ENCODE results near the gene SPIRE2. TPM values are rescaled to one million over a fixed set of nuclear protein-coding genes. Genes with fewer than 3 reads are reported as not detected.

The SPIRE2 gene
- total and polyA plus RNA-seq, 5 donors = 1.4 to 3.1 (median 2.5) TPM

DNA sequence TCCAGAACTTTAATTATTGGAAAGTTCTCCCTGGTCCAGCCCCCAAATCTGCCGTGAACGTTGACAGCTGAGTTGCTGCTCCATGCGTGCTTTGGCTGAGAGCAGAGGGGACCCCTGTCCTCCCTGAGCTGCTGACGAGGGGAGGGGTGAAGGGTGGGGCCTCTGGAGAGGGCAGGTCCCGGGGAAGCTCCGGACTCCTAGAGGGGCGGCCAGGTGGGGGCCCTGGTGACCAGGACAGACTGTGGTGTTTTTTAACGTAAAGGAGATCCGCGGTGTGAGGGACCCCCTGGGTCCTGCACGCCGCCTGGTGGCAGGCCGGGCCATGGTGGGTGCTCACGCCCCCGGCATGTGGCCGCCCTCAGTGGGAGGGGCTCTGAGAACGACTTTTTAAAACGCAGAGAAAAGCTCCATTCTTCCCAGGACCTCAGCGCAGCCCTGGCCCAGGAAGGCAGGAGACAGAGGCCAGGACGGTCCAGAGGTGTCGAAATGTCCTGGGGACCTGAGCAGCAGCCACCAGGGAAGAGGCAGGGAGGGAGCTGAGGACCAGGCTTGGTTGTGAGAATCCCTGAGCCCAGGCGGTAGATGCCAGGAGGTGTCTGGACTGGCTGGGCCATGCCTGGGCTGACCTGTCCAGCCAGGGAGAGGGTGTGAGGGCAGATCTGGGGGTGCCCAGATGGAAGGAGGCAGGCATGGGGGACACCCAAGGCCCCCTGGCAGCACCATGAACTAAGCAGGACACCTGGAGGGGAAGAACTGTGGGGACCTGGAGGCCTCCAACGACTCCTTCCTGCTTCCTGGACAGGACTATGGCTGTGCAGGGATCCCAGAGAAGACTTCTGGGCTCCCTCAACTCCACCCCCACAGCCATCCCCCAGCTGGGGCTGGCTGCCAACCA lies 90.4 kb downstream of the SPIRE2 start, which contains the start of gene MC1R:
Gene MC1R, plus strand, starts transcription at position 410 of the 895 bp plus-strand sequence. Its CDS starts 397 bp downstream, at position 807.
- no peaks in the 10 kb centered on the region for H3K4me1 ChIP-seq (ENCODE audit: control insufficient read depth, insufficient read depth, low read length)
- ATAC-seq (peak; percentile 1 to 4), DNase-seq (peak; percentile 49 to 77 (median 72))
- H3K4me3 ChIP-seq (ENCODE audit: low read length) = peak within 1 kb of the TSS; percentile 2
- H3K9me3 ChIP-seq (ENCODE audit: control insufficient read depth, low read length) = no peaks in the 10 kb centered on the region
- H3K27me3 ChIP-seq (ENCODE audit: control insufficient read depth, insufficient read depth) = no peaks in the 10 kb centered on the region
- H3K27ac ChIP-seq (ENCODE audit: low read length) = no peak within 1 kb of the TSS
- WGBS = 6% methylated on average over 23 of the region's 23 CpGs
- intact Hi-C loops (cut with DNase I) = no loop called here

DNA sequence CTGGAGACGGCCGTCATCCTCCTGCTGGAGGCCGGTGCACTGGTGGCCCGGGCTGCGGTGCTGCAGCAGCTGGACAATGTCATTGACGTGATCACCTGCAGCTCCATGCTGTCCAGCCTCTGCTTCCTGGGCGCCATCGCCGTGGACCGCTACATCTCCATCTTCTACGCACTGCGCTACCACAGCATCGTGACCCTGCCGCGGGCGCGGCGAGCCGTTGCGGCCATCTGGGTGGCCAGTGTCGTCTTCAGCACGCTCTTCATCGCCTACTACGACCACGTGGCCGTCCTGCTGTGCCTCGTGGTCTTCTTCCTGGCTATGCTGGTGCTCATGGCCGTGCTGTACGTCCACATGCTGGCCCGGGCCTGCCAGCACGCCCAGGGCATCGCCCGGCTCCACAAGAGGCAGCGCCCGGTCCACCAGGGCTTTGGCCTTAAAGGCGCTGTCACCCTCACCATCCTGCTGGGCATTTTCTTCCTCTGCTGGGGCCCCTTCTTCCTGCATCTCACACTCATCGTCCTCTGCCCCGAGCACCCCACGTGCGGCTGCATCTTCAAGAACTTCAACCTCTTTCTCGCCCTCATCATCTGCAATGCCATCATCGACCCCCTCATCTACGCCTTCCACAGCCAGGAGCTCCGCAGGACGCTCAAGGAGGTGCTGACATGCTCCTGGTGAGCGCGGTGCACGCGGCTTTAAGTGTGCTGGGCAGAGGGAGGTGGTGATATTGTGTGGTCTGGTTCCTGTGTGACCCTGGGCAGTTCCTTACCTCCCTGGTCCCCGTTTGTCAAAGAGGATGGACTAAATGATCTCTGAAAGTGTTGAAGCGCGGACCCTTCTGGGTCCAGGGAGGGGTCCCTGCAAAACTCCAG lies 91.5 kb downstream of the SPIRE2 start:
- Histone ChIP-seq H3K27me3 (ENCODE audit: control insufficient read depth, insufficient read depth) (no peaks in the 10 kb centered on the region), H3K4me3 (ENCODE audit: low read length) (no peak overlapping the region), H3K9me3 (ENCODE audit: control insufficient read depth, low read length) (no peaks in the 10 kb centered on the region), H3K4me1 (ENCODE audit: control insufficient read depth, insufficient read depth, low read length) (no peaks in the 10 kb centered on the region), H3K27ac (ENCODE audit: low read length) (no peak overlapping the region)
- DNase-seq = peak in 1 of 3 donors; percentile 60
- no peak for ATAC-seq
- WGBS = 90% methylated on average over 52 of the region's 52 CpGs
- intact Hi-C loops (cut with DNase I) = no loop called here

DNA sequence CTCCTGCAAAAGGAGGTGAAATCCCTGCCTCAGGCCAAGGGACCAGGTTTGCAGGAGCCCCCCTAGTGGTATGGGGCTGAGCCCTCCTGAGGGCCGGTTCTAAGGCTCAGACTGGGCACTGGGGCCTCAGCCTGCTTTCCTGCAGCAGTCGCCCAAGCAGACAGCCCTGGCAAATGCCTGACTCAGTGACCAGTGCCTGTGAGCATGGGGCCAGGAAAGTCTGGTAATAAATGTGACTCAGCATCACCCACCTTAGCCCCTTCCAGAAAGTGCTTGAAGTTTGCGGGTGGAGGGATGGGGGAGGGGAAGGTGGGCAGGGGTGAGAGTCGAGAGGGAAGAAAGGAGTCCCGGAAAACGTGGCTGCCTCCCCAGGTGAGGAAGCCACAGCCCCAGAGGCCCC lies 92.4 kb downstream of the SPIRE2 start:
- WGBS = 52% methylated on average over 6 of the region's 6 CpGs

More for the DNA sequence above, 92.4 kb downstream of the SPIRE2 start:
- Histone ChIP-seq H3K27me3 (ENCODE audit: control insufficient read depth, insufficient read depth) (no peaks in the 10 kb centered on the region), H3K9me3 (ENCODE audit: control insufficient read depth, low read length) (no peaks in the 10 kb centered on the region), H3K4me1 (ENCODE audit: control insufficient read depth, insufficient read depth, low read length) (no peaks in the 10 kb centered on the region), H3K4me3 (ENCODE audit: low read length) (no peak overlapping the region), H3K27ac (ENCODE audit: low read length) (no peak overlapping the region)
- intact Hi-C loops (cut with DNase I) = no loop called here
- no peak for ATAC-seq
- peak in 1 of 3 donors; percentile 19 for DNase-seq

Other genes with a start within 250 kb of the SPIRE2 start
- gene DPEP1, start 214.8 kb upstream of the SPIRE2 start, total RNA-seq = under 1 TPM in 2 of 4 donors, not detected in 2; 0.31 to 0.53 TPM
- gene DPEP1, start 214.8 kb upstream of the SPIRE2 start, polyA plus RNA-seq = 0.18 TPM
- 10 to 100 TPM; 36.2 to 48.8 (median 38.7) TPM for gene CHMP1A, start 170.8 kb upstream of the SPIRE2 start, total RNA-seq
- 35.1 TPM for gene CHMP1A, start 170.8 kb upstream of the SPIRE2 start, polyA plus RNA-seq
- gene SPATA33, start 170.6 kb upstream of the SPIRE2 start, total RNA-seq = 1 to 10 TPM; 1.4 to 5.3 (median 3.3) TPM
- gene SPATA33, start 170.6 kb upstream of the SPIRE2 start, polyA plus RNA-seq = 2.4 TPM
- gene CDK10, start 141.8 kb upstream of the SPIRE2 start, total RNA-seq = 10 to 100 TPM; 21.4 to 29.7 (median 26.9) TPM
- 25.7 TPM for gene CDK10, start 141.8 kb upstream of the SPIRE2 start, polyA plus RNA-seq
- 1 to 10 TPM; 2.3 to 5.2 (median 3.6) TPM for gene SPATA2L, start 126.8 kb upstream of the SPIRE2 start, total RNA-seq
- gene SPATA2L, start 126.8 kb upstream of the SPIRE2 start, polyA plus RNA-seq = 3.1 TPM
- gene VPS9D1, start 107.6 kb upstream of the SPIRE2 start, total RNA-seq = 10 to 100 TPM; 10.6 to 16.3 (median 14.8) TPM
- gene VPS9D1, start 107.6 kb upstream of the SPIRE2 start, polyA plus RNA-seq = 18.4 TPM
- 10 to 100 TPM; 12.4 to 16.2 (median 14.9) TPM for gene ZNF276, start 106.9 kb upstream of the SPIRE2 start, total RNA-seq
- 12.1 TPM for gene ZNF276, start 106.9 kb upstream of the SPIRE2 start, polyA plus RNA-seq
- gene FANCA, start 11.8 kb upstream of the SPIRE2 start, total RNA-seq = 1 to 10 TPM; 1.8 to 4.4 (median 2.6) TPM
- 2.4 TPM for gene FANCA, start 11.8 kb upstream of the SPIRE2 start, polyA plus RNA-seq
- gene TCF25, start 45.1 kb downstream of the SPIRE2 start, total RNA-seq = 100 to 1,000 TPM in 3 of 4 donors, 10 to 100 TPM in 1; 97.2 to 137 (median 103) TPM
- gene TCF25, start 45.1 kb downstream of the SPIRE2 start, polyA plus RNA-seq = 73.5 TPM
- gene MC1R, start 90.4 kb downstream of the SPIRE2 start, total RNA-seq = 1 to 10 TPM; 1.3 to 2.6 (median 1.7) TPM
- 1.5 TPM for gene MC1R, start 90.4 kb downstream of the SPIRE2 start, polyA plus RNA-seq
- 1 to 10 TPM; 1.1 to 6.6 (median 1.9) TPM for gene TUBB3, start 94.9 kb downstream of the SPIRE2 start, total RNA-seq
- gene TUBB3, start 94.9 kb downstream of the SPIRE2 start, polyA plus RNA-seq = 2.1 TPM
- gene DEF8, start 120.3 kb downstream of the SPIRE2 start, total RNA-seq = 10 to 100 TPM; 41.4 to 60.0 (median 47.4) TPM
- gene DEF8, start 120.3 kb downstream of the SPIRE2 start, polyA plus RNA-seq = 65.4 TPM
- gene DBNDD1, start 191.0 kb downstream of the SPIRE2 start, total RNA-seq = 1 to 10 TPM; 1.7 to 2.5 (median 2.0) TPM
- 2.3 TPM for gene DBNDD1, start 191.0 kb downstream of the SPIRE2 start, polyA plus RNA-seq
- not detected for gene PRDM7, start 248.9 kb downstream of the SPIRE2 start, total RNA-seq
- gene PRDM7, start 248.9 kb downstream of the SPIRE2 start, polyA plus RNA-seq = not detected

Measured in right cardiac atrium (tissue), 5 donors.